ENCODE data around the gene PNRC1.
"Not testable (repeated sequence)": the region's sequence is repeated elsewhere in the genome, so short reads cannot be mapped to it uniquely, and the experiment has no call there.

Gene PNRC1

DNA sequence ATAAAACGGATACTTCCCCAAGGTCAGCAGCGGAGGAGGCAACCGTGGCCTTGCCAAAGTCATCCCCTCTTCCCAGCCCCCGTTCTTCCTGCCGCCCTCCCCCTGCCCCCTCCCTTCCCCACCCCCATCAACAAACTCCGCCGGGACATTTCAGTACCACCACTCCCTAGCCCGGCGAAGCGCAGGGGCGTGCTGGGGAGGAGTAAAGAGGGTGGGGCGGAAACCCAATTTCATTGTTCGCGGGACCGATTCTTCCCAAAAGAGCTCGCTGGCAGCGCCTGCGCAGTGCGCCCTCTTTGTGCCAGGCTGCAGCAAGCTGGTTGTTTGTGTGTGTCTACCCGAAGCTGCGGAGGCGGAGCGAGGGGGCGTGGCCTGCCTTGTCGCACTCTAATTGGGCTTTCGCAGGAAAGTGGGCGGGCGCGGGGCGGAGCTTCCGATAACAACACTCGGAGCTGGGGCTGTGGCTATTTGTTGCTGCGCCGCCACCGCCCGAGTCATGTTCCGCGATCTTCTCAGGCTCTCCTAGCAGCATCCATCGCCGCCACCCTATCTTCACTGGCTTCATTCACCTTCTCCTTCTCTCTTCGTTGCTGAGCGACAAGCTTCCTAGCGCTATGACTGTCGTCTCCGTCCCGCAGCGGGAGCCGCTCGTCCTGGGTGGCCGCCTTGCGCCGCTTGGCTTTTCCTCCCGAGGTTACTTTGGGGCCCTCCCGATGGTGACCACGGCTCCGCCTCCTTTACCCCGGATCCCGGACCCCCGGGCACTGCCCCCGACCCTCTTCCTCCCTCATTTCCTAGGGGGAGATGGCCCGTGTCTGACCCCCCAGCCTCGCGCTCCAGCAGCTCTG is at the start of gene PNRC1:
Gene PNRC1, plus strand, starts transcription at position 471 of the 848 bp plus-strand sequence. Its CDS starts 144 bp downstream, at position 615.
- DNase-seq (ENCODE audit: low spot score), result peak; percentile 98

GRCh38 chr6:89032599-89032998 is 48.0 kb upstream of the PNRC1 start:
- no peak for DNase-seq (ENCODE audit: low spot score)

- DNase-seq (ENCODE audit: low spot score), result no peak
These were observed 47.1 kb upstream of the PNRC1 start for GRCh38 chr6:89033461-89033860.

GRCh38 chr6:89034116-89034515 is 46.4 kb upstream of the PNRC1 start:
- not testable (repeated sequence) for DNase-seq (ENCODE audit: low spot score)

DNA sequence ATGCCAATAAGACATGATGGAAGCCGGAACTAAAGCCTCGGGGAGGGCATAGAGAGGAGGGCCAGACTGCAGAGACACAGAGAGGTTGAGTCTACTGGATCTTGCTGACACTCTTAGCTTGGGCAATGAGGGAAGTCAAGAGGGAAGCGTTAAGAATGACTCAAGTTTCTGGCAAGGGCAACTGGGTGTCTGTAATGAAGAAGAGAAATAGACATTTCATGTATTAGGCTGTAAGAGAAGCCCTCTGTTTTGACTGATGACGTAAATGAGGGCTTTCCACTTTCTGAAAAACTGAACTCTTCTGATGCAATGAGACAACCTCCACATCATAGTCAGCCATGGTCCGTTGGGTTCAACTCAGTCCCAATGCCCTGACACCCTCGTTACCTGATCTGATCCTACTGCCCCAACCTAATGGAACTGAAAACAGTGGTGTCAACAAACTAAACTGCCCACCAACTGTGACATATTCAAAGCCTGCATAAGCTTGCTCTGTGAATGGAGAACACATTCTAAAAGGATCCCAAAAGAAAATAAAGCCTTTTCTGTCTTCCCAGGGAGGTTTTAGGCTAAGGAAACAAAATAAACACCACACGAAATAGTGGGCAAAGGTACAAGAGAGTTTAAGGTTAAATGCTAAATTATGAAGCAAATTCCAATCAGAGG is 45.8 kb upstream of the PNRC1 start:
- no peak for DNase-seq (ENCODE audit: low spot score)

- DNase-seq (ENCODE audit: low spot score), result no peak
These were observed 45.1 kb upstream of the PNRC1 start for GRCh38 chr6:89035252-89036101.

DNA sequence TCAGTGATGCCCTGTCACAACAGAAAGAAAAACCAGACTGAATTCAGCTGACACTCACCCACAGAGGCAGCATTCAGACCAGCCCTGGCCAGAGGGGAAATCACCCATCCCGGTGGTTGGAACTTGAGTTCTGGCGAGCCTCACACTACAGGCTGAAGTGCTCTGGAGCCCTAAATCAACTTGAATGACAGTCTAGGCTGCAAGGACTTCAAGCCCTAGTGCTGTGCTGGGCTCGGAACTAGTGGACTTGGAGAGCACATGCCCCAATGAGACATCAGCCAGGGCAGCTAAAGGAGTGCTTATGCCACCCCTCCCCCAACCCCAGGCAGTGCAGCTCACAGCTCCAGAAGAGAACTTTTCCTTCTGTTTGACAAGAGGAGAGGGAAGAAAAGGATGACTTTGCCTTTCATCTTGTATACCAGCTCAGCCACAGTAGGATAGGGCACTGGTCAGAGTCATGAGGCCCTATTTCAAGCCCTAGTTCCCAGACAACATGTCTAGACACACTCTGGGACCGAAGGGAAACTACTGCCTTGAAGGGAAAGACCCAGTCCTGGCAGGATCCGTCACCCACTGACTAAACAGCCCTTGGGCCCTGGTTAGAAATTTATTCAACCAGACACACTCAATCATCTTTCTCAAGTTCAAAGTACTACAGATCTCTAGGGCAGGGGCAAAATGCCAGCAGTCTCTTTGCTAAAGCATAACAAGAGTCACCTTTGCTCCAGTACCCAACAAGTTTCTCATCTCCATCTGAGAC is 43.2 kb upstream of the PNRC1 start:
- DNase-seq (ENCODE audit: low spot score), result no peak

- not testable (repeated sequence) for DNase-seq (ENCODE audit: low spot score)
These were observed 42.7 kb upstream of the PNRC1 start for GRCh38 chr6:89037901-89038293.

- no peak for DNase-seq (ENCODE audit: low spot score)
These were observed 37.9 kb upstream of the PNRC1 start for GRCh38 chr6:89042664-89043063.

DNA sequence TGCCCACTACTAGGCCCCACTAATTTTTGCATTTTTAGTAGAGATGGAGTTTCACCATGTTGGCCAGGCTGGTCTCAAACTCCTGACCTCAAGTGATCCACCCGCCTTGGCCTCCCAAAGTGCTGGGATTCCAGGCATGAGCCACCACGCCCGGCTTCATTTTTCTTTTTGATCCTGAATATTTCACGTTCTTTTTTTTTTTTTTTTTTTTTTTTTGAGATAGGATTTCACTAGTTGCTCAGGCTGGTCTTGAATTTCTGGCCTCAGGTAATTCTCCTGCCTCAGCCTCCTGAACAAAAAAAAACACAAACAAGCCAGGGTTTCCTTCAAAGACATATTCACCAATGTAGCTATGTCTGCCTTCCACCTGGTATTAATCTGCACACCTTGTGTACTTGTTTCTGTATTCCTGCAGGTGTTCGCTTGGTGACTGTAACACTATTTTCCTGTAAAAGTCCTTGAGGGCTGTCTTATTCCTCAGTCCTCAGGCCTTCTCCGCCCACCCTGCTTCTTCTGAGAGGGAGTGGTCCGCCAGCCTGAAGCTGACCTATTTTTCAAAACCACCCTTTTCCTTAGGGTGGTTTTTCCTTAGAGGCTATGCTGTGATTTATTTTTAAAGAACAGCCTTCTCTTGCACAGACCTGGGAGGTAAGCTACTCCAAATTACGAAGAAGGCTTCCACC is 36.1 kb upstream of the PNRC1 start:
- DNase-seq (ENCODE audit: low spot score), result no peak

DNA sequence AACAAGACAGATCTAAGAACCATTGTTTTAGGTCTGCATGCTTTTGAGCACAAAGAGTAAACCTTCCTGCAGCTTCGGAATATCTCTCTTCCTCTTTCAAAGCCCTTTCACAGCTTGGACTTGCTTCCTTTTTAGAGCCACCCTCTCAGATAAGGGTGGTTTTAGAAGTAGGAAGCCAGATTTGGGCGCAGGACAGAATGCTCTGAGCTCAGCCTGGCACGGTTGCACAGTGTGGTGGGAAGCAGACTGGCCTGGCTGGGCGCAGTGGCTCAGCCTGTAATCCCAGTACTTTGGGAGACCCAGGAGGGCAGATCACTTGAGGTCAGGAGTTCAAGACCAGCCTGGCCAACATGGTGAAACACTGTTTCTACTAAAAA is 35.6 kb upstream of the PNRC1 start:
- no peak for DNase-seq (ENCODE audit: low spot score)

- DNase-seq (ENCODE audit: low spot score), result peak; percentile 19
These were observed 35.0 kb upstream of the PNRC1 start for GRCh38 chr6:89045576-89045975.

DNA sequence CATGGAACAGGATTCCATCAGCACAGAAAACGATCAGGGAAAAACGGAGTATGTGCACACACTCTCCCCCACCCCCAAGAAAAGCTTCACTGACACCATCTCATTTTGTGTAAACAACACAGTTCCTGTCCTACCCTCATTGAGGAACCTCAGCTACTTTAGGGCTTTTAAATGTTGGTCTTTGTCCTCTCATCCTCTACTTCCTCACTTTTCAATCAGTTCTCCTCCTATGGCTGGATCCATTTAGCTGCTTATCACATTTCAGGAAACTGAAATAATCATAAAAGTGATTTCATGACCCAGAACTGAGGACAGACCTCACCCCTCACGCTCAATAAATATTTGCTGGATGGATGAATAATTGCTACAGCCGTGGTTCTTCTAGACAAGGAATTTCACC is 33.1 kb upstream of the PNRC1 start:
- no peak for DNase-seq (ENCODE audit: low spot score)

DNA sequence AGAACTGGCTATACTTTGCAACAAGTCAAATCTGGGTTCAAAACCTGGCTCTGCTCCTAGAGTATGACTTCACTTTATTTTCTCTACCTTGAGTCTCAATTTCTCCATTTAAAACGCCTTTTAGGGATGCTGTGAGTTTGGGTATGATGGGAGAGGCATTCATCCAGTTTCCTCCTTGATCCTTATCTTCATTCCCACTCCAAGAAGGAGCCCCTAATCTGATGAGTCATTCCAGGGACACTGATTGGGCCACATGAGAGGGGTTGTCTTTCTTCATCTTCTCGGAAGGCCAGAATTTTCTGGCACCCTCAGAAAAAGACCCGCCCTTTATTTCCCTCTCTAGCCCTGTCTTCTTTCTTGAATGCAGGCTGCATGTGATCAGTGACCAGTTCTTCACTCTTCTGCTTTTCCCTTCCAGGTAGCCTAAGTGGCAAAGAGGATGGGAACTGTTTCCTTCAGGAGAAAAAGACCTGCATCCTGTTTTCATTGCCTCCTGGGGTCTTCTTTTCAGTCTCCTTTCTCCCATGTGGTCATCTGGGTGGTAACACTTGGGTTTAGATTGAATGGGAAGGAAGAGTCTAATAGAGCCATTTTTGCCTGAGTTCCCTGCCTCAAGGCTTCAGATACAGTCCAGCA is 32.1 kb upstream of the PNRC1 start:
- DNase-seq (ENCODE audit: low spot score), result no peak

- DNase-seq (ENCODE audit: low spot score), result peak; percentile 47
These were observed 31.6 kb upstream of the PNRC1 start for GRCh38 chr6:89048985-89049384.

- no peak for DNase-seq (ENCODE audit: low spot score)
These were observed 30.4 kb upstream of the PNRC1 start for GRCh38 chr6:89050155-89050554.

DNA sequence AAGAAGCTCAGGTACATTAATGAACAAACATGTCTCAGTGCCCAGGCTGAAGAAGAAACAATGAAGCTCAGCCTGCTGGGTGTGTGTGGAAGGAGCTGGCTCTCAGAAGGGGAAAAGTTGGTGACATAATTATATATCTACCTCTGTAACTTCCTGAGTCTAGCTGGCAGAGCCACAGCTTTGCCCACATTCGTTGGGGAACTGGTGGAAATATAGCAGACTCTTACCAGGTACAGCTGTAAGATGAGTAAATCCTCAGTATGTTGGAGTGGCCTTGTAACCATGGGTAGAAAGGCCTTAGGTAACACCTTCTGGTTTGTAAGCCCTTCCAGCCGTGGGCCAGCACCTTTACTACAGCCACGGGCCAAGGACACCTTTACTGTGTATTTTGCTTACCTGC is 29.9 kb upstream of the PNRC1 start:
- no peak for DNase-seq (ENCODE audit: low spot score)

GRCh38 chr6:89051676-89052075 is 28.9 kb upstream of the PNRC1 start:
- DNase-seq (ENCODE audit: low spot score), result no peak

- DNase-seq (ENCODE audit: low spot score), result no peak
These were observed 26.3 kb upstream of the PNRC1 start for GRCh38 chr6:89054208-89054607.

GRCh38 chr6:89057759-89058158 is 22.8 kb upstream of the PNRC1 start:
- DNase-seq (ENCODE audit: low spot score), result no peak

DNA sequence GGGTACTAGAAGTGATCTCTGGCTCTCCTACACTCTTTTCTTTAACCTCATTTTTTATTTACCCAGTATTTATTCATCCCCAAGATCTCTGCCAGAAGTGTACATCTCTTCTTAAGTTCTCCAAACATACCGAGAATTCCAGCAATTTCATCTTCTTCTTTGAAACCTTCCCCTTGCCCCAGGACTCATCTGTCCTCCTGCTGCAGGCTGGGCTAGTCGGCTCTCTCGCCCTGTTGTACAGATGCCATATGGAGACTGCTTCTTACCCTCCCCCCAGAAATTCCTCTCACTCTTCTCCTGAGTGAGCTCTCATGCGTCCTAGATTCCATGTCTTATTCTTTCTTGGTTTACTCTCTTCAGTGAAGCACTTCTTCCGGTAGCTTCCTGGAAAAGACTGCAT is 21.9 kb upstream of the PNRC1 start:
- no peak for DNase-seq (ENCODE audit: low spot score)
